Dedifferentiated amniotic fluid mesenchymal stem cell (primary cell): ENCODE results near the gene COMMD9.
"Not testable (repeated sequence)": the region's sequence is repeated elsewhere in the genome, so short reads cannot be mapped to it uniquely, and the experiment has no call there.

Experiments
- DNase-seq: peaks from one replicate; pipeline ENCODE4 v3.0.0-alpha.2; 2016; ENCODE audit errors: extremely low spot score

The COMMD9 gene

DNA sequence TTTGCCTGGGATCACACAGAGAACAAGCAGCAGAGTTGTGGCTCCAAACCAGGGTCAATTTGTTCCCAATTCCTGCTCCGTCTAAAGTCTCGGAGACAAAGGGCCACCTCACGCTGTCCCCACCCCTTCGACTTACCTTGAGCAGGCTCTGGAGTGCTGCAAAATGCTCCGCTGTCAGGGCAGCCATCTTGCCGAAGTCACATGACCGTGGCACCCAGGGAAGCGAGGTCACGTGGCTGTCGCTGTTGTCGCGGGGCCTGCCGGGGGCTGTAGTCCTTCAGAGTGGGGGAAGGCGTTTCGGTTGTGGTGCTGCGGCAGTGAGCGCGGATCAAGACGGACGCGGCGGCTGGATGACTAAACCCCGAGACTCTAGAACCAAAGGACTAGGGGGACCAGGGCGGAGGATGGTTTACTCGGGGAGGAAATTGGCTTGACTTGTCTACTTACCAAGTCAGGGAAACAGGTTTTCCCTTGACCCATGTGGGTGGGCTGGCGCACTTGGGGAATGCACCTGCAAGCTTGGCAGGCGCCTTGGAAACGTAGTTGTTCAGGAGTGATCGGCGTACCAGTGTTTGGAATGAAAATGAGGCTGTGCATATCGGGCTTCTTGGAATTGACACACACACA, at the start of gene COMMD9:
COMMD9 (minus strand) TSS at position 199 of the 627 bp plus-strand sequence; CDS start at position 187, 12 bp downstream.
- peak; percentile 96 for DNase-seq

DNA sequence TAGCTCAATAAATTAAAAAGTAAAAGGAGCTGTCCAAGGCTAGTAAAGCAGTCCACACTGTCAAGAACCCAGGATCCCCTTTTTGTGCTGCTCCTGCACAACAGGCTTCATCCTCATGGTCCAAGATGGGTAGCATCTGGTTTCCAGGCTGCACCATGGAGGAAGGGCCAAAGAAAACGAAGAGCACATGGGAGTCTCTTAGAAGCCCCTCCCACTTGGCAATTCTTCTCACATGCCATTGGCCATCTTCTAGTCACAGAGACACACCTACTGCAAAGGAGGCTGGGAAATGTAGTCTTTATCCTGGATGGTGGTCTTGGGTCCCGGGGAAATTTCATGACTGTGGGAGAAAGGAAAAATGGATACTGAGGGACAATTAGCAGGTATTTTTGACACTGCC, 44.7 kb upstream of the COMMD9 start:
- DNase-seq = no peak

DNA sequence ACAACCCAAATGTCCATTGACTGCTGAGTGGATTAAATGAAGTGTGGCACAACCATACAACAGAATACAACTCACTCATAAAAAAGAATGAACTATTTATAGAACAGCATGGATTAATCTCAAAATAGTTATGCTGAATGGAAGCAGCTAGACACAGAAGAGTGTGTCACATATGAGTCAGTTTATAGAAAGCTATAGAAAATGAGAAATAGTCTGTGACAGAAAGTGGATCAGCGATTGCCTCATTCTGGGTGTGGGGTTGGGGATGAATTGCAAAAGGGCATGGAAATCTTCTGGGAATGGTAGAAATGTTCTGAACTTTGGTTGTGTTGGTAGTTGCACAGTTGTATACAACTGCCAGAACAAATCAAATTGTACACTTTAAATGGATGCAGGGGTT, 44.2 kb upstream of the COMMD9 start:
- peak; percentile 33 for DNase-seq

DNA sequence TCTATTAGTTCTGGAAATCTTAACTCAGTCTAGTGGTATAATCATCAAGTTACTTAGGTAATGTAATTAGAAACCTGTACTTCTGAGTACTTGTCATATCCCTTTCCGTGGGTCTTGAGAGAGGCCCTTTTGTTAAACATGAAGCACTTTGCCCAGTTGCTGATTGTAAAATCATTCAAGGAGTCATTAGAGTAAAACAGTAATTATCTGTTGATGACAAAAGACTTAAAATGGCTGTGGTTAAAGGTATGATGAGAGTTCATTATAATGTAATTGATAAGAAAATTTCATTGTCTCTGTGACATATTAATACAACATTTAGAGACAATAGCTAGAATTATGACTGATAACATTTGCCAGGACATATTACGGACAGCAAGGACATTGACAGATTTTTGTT, 41.2 kb upstream of the COMMD9 start:
- no peak for DNase-seq

DNA sequence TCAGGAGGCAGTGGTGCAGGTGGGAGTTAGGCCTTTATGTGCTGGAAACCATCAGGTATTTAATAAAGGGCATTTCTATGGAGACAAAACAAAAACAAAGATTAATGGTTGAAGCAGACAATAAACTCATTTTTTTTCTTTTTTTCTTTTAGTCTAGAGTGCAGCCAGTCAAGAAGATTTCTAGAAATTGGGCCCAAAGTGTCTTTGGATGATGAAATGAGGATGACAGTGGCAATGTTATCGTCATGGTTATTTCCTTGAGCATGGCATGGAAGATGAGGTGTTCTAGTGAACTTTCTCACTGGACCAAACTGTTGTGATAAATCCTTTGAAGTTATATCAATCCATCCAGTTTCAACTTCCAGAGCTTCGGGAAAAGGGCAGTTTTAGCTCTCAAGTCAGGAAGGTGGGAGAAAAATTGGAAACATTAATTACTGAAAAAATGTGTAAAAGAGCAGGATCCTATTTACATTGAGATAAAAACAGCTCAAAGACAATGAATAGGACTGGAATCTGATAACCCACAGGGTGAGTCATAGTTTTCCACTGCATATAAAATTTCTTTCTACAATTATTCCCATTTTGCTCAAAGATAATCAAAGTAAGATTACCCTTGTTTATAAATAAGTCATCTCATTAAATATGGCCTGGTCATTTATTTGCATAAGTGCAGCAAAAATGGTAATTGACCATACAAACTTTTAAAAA, 39.9 kb upstream of the COMMD9 start:
- DNase-seq = no peak

DNA sequence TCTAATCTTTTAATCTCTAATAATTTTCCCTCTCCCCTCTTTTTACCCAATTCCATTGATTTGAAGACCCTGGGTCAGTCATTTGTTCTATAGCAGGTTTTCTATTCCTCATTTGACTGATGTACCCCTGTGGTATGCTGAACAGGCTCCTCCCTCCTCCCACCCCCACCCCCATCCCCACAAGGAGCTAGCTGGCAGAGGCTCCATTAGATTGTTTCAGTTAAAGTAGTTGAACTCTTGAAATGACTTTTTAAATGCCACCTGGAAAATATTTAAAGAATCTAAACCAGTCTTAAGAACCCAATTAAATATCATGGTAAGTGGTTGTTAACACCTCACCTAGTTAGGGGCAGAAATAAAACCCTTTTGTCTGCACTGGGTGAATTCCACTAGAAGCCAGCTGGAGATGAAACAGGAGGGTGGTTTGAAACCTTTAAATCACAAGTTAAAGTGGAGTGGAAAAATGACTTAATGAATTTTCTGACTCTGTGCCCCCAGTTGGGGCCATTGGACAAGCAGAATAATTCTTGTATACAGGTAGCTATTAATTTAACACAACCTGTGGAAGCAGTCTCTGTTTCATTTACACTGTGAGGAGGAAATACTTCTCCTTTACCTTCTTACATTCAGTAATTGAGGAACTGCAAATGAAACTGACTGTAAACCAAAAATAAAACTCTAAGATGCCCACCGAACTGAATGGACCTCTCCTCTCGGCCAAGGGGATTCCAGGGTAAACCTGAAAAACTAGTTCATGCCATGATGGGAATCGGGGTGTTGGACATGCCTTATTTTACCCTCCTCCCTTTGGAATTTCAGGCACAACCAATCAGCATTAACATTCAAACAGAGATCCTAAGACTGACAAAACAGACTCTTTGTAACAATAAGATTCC, 37.5 kb upstream of the COMMD9 start:
- DNase-seq = no peak

DNA sequence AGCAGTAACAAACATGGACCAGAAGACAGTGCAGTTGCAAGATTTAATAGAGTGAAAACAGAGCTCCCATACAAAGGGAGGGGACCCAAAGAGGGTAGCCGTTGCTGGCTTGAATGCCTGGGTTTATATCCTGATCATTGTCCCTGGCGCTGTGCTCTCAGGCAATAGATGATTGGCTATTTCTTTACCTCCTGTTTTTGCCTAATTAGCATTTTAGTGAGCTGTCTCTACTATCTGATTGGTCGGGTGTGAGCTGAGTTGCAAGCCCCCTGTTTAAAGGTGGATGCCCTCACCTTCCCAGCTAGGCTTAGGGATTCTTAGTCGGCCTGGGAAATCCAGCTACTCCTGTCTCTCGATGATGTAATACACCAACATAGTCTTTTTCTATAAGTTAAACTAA, 36.2 kb upstream of the COMMD9 start:
- not testable (repeated sequence) for DNase-seq

DNA sequence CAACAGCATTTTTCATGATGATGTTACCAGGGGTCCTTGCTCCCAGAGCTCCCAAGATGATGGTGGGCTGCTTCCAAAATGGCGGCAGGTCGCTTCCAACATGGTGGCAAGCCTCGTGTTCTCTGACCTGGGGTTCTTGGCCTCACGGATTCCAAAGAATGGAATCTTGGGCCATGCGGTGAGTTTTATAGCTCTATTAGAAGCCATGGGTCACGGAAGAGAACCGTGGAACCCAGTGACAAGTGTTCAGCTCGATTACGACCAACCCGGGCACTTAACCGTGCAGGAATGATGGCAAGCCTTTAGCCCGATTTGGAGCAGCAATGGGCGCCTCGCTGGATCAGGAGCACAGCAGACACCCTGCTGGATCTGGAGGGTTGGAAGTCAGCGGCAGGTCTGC, 35.7 kb upstream of the COMMD9 start:
- DNase-seq = not testable (repeated sequence)

DNA sequence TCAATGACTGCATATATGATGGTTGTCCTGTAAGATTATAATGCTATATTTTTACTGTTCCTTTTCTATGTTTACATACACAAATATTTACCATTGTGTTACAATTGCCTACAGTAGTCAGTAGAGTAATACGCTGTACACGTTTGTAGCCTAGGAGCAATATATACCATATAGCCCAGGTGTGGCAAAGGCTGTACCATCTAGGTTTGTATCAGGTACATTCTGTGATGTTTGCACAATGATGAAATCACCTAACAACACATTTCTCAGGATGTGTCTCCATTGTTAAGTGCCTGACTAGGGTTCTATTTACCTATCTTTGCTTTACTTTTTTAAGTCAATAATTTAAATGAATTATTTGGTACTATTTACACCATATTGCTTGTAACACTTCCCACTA, 28.8 kb upstream of the COMMD9 start:
- DNase-seq = no peak

DNA sequence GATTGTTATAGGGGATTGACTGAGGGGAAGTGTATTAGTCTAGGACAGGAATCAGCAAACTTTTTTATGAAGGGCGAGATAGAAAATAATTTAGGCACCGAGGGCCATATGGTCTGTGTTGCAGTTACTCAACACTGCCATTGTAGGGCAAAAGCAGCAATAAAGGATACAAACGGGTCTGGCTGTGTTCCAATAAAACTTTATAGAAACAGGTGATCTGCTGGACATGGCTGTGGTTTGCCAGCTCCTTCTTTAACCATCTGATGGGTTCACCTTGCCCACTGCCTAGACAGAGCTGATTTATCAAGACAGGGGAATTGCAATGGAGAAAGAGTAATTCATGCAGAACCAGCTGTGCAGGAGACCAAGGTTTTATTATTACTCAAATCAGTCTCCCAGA, 26.8 kb upstream of the COMMD9 start:
- no peak for DNase-seq

DNA sequence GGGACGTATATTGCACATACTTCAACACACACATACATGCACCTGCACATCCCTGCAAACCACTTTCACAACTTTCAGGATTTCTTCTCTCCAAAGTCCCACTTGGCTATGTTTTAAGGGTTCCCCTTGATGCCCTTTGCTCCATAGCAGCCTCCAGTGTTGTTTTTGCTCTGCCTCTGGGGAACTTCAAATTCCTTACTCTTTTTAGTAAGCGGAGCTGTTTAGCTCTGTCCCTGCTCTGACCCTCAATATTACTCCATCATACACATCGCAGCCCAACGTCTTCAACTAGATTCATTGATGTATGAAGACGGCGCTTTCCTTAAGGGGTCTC, 25.2 kb upstream of the COMMD9 start:
- DNase-seq = no peak

DNA sequence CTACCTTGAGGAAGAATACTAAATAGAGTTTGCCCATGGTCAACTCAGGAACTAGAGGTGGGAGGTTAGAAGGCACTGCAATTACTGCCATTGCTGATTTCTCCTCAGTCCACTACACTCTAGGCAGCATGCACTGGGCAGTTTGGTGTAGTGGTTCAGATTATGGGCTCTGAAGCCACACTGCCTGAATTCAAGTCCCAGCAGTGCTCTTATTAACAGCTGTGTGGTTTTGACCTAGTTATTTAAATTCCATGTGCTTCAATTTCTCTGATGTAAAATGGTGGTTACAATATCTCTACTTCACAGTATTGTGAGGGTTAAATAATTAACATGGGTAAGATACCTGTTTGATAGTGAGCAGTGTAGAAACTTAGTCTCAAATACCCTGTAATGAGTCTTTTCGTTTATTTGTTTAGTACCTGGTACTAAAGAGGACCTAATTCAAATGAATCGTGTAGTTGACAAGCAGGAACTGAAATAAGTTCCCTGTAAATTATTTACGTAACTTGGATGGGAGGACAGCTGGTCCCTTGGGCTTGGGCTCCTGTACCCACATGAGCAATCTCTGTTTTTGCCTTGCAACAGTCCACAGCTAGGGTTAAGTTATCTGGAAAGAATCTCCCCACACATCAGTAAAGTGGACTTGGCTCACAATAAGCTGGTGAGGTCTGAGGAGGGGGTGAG, 24.7 kb upstream of the COMMD9 start:
- no peak for DNase-seq

DNA sequence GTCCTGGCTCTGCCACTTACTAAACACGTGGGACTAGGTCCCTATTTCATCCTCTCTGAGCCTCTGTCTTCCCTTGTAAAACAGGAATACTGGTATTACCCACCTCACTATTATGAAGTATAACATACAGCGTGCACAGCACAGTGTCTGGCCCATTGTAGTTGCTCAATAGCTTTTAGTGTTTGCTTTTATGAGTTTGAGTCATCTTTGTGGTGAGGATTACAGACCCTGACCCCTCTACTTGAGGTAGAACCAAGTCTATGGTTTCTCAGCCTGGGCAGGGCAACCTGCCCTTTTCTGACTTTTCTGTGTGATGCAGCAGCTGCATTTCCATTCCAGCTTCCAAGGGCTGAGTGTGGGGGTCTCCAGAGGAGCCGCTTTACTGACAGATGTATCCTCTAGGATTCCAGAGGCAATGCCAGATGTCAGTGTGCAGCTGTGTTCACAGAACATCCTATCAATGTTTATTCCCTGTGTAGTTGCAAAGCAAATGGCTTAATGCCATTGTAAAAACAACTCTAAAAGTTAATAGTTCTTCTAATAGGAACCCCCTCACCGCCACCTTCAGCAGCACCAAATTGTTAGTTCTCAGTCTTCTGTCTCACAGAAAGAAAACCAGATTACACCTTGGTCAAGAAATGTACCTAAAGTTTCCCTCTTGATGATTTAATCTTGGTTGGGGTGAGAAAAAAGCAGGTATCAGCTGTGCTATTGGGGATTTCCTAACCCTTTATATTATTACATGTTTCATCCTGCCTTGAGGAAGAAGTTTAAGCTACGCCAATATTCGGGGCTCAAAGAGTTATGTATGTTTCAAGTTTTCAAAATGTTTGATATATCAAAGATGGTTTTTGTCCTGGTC, 23.6 kb upstream of the COMMD9 start:
- DNase-seq = no peak

DNA sequence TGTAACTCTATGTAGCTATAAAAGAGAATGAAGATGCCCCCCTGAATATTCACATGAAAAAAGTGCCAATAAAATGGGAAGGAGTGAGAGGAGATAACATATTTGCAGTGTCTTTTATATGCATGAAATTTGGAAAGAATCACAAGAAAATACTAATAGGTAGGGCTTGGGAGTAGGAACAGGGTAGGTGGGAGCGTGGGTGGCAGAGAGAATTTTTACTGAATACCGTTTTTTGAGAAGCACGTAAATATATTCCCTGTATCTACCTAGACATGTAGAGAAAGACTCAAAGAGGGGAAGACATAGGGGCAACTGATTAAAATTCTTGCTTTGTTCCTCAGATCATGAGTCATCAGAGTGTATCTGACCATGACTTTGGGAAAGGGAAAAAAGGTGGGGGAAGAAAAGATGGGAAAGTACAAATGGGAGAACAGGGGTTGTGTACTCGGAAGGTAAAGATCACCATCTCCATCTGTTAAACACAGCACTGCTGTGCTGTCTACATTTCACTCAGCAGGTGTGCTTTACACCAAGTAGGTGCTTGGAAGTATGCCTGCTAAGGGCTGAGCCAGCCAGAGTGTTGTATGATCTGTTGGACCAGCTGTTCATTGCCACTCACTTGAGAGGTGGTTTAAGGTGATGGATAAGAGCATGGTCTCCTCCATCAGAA, 22.8 kb upstream of the COMMD9 start:
- no peak for DNase-seq

DNA sequence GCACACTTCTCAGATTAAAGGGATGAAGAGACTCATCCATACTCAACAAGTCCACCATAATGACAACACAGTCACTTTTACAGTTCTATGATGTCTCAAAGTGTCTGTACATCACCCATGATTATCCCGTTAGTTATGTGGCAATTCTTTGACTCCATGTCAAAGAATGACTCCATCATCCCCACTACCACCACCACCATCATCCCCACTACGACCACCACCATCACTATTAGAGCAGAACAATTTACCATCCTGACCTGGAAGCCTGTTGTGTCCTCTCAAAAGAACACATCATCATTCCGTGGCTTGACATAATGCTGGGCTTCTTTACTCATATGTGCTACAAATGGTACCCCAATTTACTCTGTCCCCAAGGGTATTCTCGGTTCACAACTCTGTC, 20.6 kb upstream of the COMMD9 start:
- no peak for DNase-seq

DNA sequence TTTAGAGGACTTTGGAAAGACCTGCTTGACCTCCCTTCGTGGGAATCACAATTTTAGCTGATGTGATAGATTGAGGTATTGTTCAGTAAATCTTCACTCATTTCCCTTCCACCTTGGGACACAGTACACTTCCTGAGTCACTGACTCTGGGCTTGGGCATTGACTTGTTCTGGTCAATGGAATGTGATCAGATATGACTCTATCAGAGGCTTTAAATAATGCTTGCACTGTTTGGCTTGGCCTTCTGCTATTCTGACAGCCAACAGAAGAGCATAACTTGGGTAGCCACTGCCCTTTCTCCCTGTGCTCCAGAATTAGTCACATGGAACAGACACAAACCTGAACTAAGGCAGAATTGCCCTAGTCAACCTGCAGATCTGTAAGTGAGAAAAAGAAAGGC, 19.4 kb upstream of the COMMD9 start:
- DNase-seq = no peak

DNA sequence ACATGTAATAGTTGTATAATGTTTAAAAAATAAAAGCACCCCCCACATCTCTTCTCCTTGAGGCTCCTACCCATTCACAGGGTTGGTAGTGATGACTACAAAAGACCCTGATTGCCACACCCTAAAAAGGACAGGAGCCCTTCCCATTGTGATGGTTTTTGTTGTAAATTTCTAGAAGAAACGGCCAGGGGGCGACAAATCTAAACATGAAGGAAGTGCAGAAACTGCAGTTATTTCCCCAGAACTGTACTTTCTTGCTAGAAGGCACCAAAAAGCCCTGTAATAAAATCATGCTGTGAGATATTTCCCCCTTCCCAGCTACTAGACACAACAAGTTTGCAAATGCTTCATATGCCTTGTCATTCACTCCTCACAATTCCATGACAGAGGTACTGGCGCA, 17.7 kb upstream of the COMMD9 start:
- DNase-seq = peak; percentile 61

DNA sequence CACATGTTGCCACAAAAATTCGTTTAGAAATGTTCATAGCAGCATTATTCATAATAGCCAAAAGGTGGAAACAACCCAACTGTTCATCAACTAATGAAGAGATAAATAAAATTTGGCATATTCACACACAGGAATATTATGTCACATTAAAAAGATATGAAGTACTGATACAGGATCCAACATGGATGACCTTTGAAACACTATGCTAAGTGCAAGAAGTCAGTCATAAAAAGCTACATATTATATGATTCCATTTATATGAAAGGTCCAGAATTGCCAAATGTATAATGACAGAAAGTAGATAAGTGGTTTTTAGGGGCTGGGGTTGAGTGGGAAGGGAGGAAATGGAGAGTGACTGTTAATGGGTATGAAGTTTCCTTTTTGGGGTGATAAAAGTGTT, 15.8 kb upstream of the COMMD9 start:
- DNase-seq = no peak

DNA sequence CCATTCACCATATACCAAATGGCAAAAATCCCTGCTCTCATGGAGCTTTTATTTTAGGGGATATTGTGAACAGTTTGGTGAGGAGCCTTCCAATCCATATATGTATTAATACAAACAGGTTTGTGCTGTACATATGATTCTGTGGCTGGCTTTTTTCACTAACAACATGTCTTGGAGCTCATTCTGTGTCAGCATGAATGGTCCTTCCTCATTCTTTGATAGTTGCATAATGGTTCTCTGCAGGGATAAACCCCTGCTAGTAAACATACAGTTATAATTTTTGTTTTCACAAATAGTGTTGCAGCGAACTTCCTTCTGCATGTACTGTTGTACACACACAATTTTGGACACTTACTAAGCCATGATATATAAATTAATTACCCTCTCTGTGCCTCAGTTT, 15.1 kb upstream of the COMMD9 start:
- DNase-seq = no peak

DNA sequence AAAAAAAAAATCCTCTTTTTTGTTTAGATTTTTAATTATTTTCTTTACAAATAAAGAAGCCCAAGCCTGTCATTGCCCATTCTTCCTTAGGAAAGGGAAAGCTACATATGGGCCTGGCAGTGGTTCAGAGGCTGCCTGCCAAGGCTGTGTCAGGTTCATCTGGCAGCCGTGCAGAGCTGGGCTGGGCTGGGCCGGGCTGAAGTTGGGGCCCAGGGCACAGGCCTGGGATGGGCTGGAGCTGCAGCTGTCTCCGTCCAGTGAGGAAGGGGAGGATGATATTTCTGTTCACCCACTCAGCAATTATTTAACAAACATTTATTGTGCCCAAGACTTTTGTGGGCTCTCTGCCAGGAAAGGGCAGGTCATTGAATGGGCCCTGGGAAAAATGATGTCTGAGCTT, 11.4 kb upstream of the COMMD9 start:
- peak; percentile 64 for DNase-seq
